Activated B cell treated with CpG ODN at 0.5 μM for 24 hours (primary cell): Measurements from ENCODE around the gene DLX4. TPM values are rescaled to one million over a fixed set of nuclear protein-coding genes. Genes with fewer than 3 reads are reported as not detected.

Source experiments
- ATAC-seq: fragments of 200-7000 bp; cut with Tn5 transposase; one replicate; pipeline ENCODE4 v1.10.0; 2021; ENCODE audit warnings: low read depth, mild to moderate bottlenecking, moderate library complexity
- CTCF ChIA-PET: fragments of 350-600 bp; sonication (Branson Sonifier 250); formaldehyde crosslinking; loops from one replicate; lab custom pipeline; 2021; ENCODE audit warnings: antibody characterized with exemption; lab: Charles Lee
- POLR2A ChIA-PET: fragments of 350-600 bp; sonication (Branson Sonifier 250); formaldehyde crosslinking; loops from one replicate; lab custom pipeline; 2021; ENCODE audit warnings: antibody characterized with exemption; lab: Charles Lee
- DNase-seq: peaks from one replicate; pipeline ENCODE4 v3.0.0; 2022
- H3K27ac Mint-ChIP-seq: one replicate; pipeline ENCODE4 v1.8.0; 2020; ENCODE audit warnings: mixed read lengths
- H3K27me3 Mint-ChIP-seq: one replicate; pipeline ENCODE4 v1.8.0; 2021; ENCODE audit warnings: mixed read lengths
- H3K36me3 Mint-ChIP-seq: one replicate; pipeline ENCODE4 v1.8.0; 2021; ENCODE audit warnings: low read depth, mixed read lengths
- H3K4me1 Mint-ChIP-seq: one replicate; pipeline ENCODE4 v1.8.0; 2021; ENCODE audit warnings: mixed read lengths
- H3K4me3 Mint-ChIP-seq: one replicate; pipeline ENCODE4 v1.8.0; 2020; ENCODE audit warnings: mild to moderate bottlenecking, mixed read lengths
- H3K9me3 Mint-ChIP-seq: one replicate; pipeline ENCODE4 v1.8.0; 2020; ENCODE audit warnings: mixed read lengths
- CTCF ChIP-seq: fragments of 200-600 bp; IDR thresholded peaks from one replicate; pipeline ENCODE4 v1.8.0; 2022; ENCODE audit warnings: antibody characterized with exemption, mild to moderate bottlenecking
- intact Hi-C: fragments of 100-400 bp; cut with micrococcal nuclease; formaldehyde crosslinking; loops from one replicate; pipeline ENCODE4 v1.15.1; 2024
- total RNA-seq: library from RNA; stranded (reverse); gene quantifications from 2 replicates; pipeline ENCODE4 v1.2.3, GENCODE V29; 2022

The DLX4 gene
- total RNA-seq, 1 donor from 2014 or later = 0.42 TPM

GRCh38 chr17:49952912-49953497 is 16.0 kb upstream of the DLX4 start:
- Mint-ChIP-seq H3K4me1 (no peaks in the 10 kb centered on the region), H3K27ac (no peak overlapping the region), H3K36me3 (no peaks in the 10 kb centered on the region), H3K4me3 (no peak overlapping the region), H3K9me3 (no peaks in the 10 kb centered on the region), H3K27me3 (peaks cover 52% of the 10 kb centered on the region)
- CTCF ChIA-PET = interaction anchor here (0.9 to 3.8 kb wide), 6 partner anchors 11 to 45 kb away, joined by 3 to 40 read pairs (median 4); partner anchors contain the start of gene DLX3
- ATAC-seq = no peak
- no peak for TF ChIP-seq CTCF
- DNase-seq = no peak
- POLR2A ChIA-PET = interaction anchor here (0.6 kb wide), 1 partner anchor 50 kb away, joined by 11 read pairs; no protein-coding TSS in a partner anchor
- intact Hi-C loops = loop anchor here (1.0 kb wide), 1 partner anchor 45 kb away; no protein-coding TSS in a partner anchor

DNA sequence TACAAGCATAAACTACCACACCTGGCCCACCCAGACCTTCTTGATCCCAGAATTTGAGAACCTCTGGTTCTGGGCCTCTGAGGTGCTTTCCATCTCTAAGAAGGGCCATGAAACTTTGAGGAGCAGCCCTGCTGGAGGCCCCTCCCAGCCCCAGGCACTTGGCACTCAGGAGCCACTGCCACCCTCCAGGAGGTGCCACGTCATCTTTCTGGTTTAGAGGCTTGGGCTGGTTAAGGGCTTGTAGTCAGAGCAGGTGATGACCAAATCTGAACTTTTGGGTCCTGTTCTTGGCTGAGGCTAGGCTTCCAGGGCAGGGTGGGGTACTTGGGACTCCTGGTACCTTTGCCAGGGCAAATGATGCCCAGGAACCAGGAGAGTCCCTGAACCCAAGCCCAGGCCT is 13.8 kb upstream of the DLX4 start:
- intact Hi-C loops = no loop called here
- CTCF ChIA-PET = no interaction called here
- POLR2A ChIA-PET = no interaction called here
- Mint-ChIP-seq H3K27ac (no peak overlapping the region), H3K9me3 (no peaks in the 10 kb centered on the region), H3K36me3 (no peaks in the 10 kb centered on the region), H3K4me1 (no peaks in the 10 kb centered on the region), H3K27me3 (peaks cover 36% of the 10 kb centered on the region), H3K4me3 (no peak overlapping the region)
- DNase-seq = no peak
- TF ChIP-seq CTCF = no peak
- no peak for ATAC-seq

GRCh38 chr17:49956780-49957179 is 12.2 kb upstream of the DLX4 start:
- intact Hi-C loops = no loop called here
- H3K4me1 Mint-ChIP-seq = no peaks in the 10 kb centered on the region
- no peaks in the 10 kb centered on the region for H3K9me3 Mint-ChIP-seq
- CTCF ChIA-PET = interaction anchor here (1.0 to 2.2 kb wide), 3 partner anchors 39 to 1278 kb away, joined by 3 to 9 read pairs (median 3); partner anchors contain the start of gene DLX3
- ATAC-seq (no peak), DNase-seq (no peak)
- no peak overlapping the region for H3K4me3 Mint-ChIP-seq
- no peaks in the 10 kb centered on the region for H3K36me3 Mint-ChIP-seq
- H3K27ac Mint-ChIP-seq = no peak overlapping the region
- POLR2A ChIA-PET = no interaction called here
- peaks cover 38% of the 10 kb centered on the region for H3K27me3 Mint-ChIP-seq
- no peak for TF ChIP-seq CTCF

DNA sequence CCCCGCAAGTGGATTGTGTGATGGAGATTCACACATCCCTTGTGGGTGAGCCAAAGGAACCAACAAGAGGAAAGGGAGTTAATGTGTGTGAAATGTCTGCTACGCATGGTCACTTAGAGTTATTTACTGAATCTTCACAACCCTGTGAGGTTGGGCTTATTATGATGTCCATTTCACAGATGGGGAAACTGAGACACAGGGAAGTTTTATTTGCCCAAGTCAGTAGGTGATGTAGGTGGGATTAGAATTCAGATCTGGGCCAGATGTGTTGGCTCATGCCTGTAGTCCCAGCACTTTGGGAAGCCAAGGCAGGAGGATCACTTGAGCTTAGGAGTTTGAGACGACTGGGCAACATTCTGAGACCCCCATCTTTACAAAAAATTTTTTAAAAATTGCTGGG is 11.6 kb upstream of the DLX4 start:
- peaks cover 38% of the 10 kb centered on the region for H3K27me3 Mint-ChIP-seq
- no peaks in the 10 kb centered on the region for H3K9me3 Mint-ChIP-seq
- no peak for TF ChIP-seq CTCF
- DNase-seq = no peak
- CTCF ChIA-PET = interaction anchor here (1.1 to 2.2 kb wide), 2 partner anchors 40 to 1279 kb away, joined by 3 to 9 read pairs; no protein-coding TSS in a partner anchor
- no peaks in the 10 kb centered on the region for H3K4me1 Mint-ChIP-seq
- POLR2A ChIA-PET = no interaction called here
- no peak overlapping the region for H3K27ac Mint-ChIP-seq
- H3K36me3 Mint-ChIP-seq = no peaks in the 10 kb centered on the region
- intact Hi-C loops = no loop called here
- ATAC-seq = no peak
- H3K4me3 Mint-ChIP-seq = no peak overlapping the region

- DNase-seq (no peak), ATAC-seq (no peak)
- Mint-ChIP-seq H3K9me3 (no peaks in the 10 kb centered on the region), H3K4me1 (peaks cover 3% of the 10 kb centered on the region), H3K27ac (no peak overlapping the region), H3K27me3 (peaks cover 39% of the 10 kb centered on the region), H3K4me3 (no peak overlapping the region), H3K36me3 (no peaks in the 10 kb centered on the region)
- intact Hi-C loops = no loop called here
- CTCF ChIA-PET = interaction anchor here (1.1 kb wide), 1 partner anchor 39 kb away, joined by 4 read pairs; no protein-coding TSS in a partner anchor
- POLR2A ChIA-PET = no interaction called here
- no peak for TF ChIP-seq CTCF
Observed at GRCh38 chr17:49958723-49959122, 10.3 kb upstream of the DLX4 start.
